GM12878 (cell line): ENCODE measurements around the gene CD96. TPM values are rescaled to one million over a fixed set of nuclear protein-coding genes. Genes with fewer than 3 reads are reported as not detected.

ENCODE experiments used
- ATAC-seq: fragments of 200-7000 bp; cut with Tn5 transposase; 3 replicates; pipeline ENCODE4 v1.9.1; 2020; ENCODE audit warnings: mild to moderate bottlenecking, moderate library complexity
- BruUV-seq: library from RNA; stranded (reverse); fragments of 400-500 nt; replicated peaks from 2 replicates; lab custom pipeline; 2021; lab: Mats Ljungman, UMichigan
- CTCF ChIA-PET: fragments of 300-600 bp; sonication (Branson Sonifier 250); formaldehyde crosslinking; extraction: SDS; loops from one replicate; lab custom pipeline; 2021; ENCODE audit warnings: inconsistent platforms; lab: Yijun Ruan, JAX
- POLR2A ChIA-PET: fragments of 350-600 bp; formaldehyde crosslinking; extraction: SDS; loops from one replicate; lab custom pipeline; 2021; ENCODE audit warnings: inconsistent platforms; lab: Charles Lee
- RAD21 ChIA-PET: fragments of 300-600 bp; sonication (Branson Sonifier 250); formaldehyde crosslinking; loops from one replicate; lab custom pipeline; 2023; ENCODE audit warnings: antibody characterized with exemption; ENCODE audit not compliant: unreplicated experiment; lab: Charles Lee
- SMC1A ChIA-PET: fragments of 300-600 bp; sonication (Branson Sonifier 250); formaldehyde crosslinking; loops from one replicate; lab custom pipeline; 2023; ENCODE audit not compliant: unreplicated experiment, uncharacterized antibody; lab: Charles Lee
- DNase-seq: peaks from one replicate; pipeline ENCODE4 v3.0.0-alpha.2; 2011; ENCODE audit warnings: low read depth, low spot score
- FAIRE-seq: peaks from 3 replicates; lab custom pipeline; 2011; peaks lifted over from hg19 to GRCh38; lab: Jason Lieb, UNC
- H2AFZ ChIP-seq: 2 replicates; pipeline ENCODE4 v1.6.0; 2011; ENCODE audit warnings: low read depth, low read length, control low read depth; ENCODE audit not compliant: control insufficient read depth
- H3K27ac ChIP-seq: 2 replicates; pipeline ENCODE4 v1.5.1; 2011; ENCODE audit warnings: control low read depth; ENCODE audit not compliant: control insufficient read depth, insufficient read depth
- H3K27me3 ChIP-seq, 2 experiments: replicated peaks in 1 of 2; 2 replicates each; pipeline versions ENCODE4 v1.6.0 to v1.6.1; 2011; ENCODE audit warnings: low read length in 1 of 2; ENCODE audit not compliant: control insufficient read depth in 2 of 2, insufficient read depth in 2 of 2
- H3K36me3 ChIP-seq, 2 experiments: 2 replicates each; pipeline ENCODE4 v1.5.1; 2011; ENCODE audit warnings: low read length in 1 of 2; ENCODE audit not compliant: control insufficient read depth in 2 of 2, insufficient read depth in 2 of 2
- H3K4me1 ChIP-seq: 2 replicates; pipeline ENCODE4 v1.6.1; 2011; ENCODE audit warnings: mild to moderate bottlenecking, low read length, moderate library complexity, mixed read lengths; ENCODE audit not compliant: control insufficient read depth, insufficient read depth
- H3K4me2 ChIP-seq: 2 replicates; pipeline ENCODE4 v1.6.0; 2011; ENCODE audit warnings: control low read depth; ENCODE audit not compliant: control insufficient read depth, insufficient read depth
- H3K4me3 ChIP-seq: fragments of 200-600 bp; sonication (generic); 2 replicates; pipeline ENCODE4 v1.5.1; 2016
- H3K79me2 ChIP-seq: 2 replicates; pipeline ENCODE4 v1.6.0; 2011; ENCODE audit warnings: low read length; ENCODE audit not compliant: control insufficient read depth, insufficient read depth
- H3K9ac ChIP-seq: 2 replicates; pipeline ENCODE4 v1.8.0; 2011; ENCODE audit warnings: low read length, control low read depth, mixed read lengths; ENCODE audit not compliant: control insufficient read depth, insufficient read depth
- H3K9me3 ChIP-seq: replicated peaks from 3 replicates; pipeline ENCODE4 v1.5.1; 2011; ENCODE audit warnings: mild to moderate bottlenecking, low read length; ENCODE audit not compliant: control insufficient read depth, insufficient read depth
- H4K20me1 ChIP-seq: 2 replicates; pipeline ENCODE4 v1.6.0; 2011; ENCODE audit not compliant: control insufficient read depth, insufficient read depth
- CTCF ChIP-seq, 3 experiments: IDR thresholded peaks in 2 of 3; conservative IDR thresholded peaks in 1 of 3; 2 replicates each; pipeline ENCODE4 v1.5.1; 2011; ENCODE audit warnings: low read depth in 3 of 3, low read length in 3 of 3, mild to moderate bottlenecking in 3 of 3, control low read depth in 2 of 3, moderate library complexity in 2 of 3, inconsistent platforms in 1 of 3, mixed read lengths in 1 of 3; ENCODE audit not compliant: control insufficient read depth in 2 of 3, insufficient read depth in 1 of 3; ENCODE audit errors: extremely low read depth in 1 of 3
- GATAD2B ChIP-seq: fragments of 450-650 bp; conservative IDR thresholded peaks from 2 replicates; pipeline ENCODE4 v1.6.1; 2017; ENCODE audit warnings: low read depth, mild to moderate bottlenecking, moderate library complexity
- RAD21 ChIP-seq: IDR thresholded peaks from 2 replicates; pipeline ENCODE4 v1.6.1; 2011; ENCODE audit warnings: mild to moderate bottlenecking, low read depth, low read length, moderate library complexity; ENCODE audit not compliant: insufficient read depth
- SMC3 ChIP-seq: IDR thresholded peaks from 2 replicates; pipeline ENCODE4 v1.6.1; 2011; ENCODE audit warnings: low read length, improper control_type of control experiment, borderline replicate concordance
- WGBS: methylation state at CpG from one replicate; pipeline ENCODE4 v1.1.6; 2016; ENCODE audit warnings: low lambda C conversion rate; ENCODE audit not compliant: insufficient replicate concordance, insufficient coverage; ENCODE audit errors: missing lambda C conversion rate; 5-methylcytosine and 5-hydroxymethylcytosine counted together
- in situ Hi-C: fragments of 300-500 bp; cut with MboI; formaldehyde crosslinking; loops from 9 replicates; pipeline ENCODE4 v1.14.3; 2018; ENCODE audit warnings: mixed read lengths
- intact Hi-C: fragments of 100-400 bp; cut with micrococcal nuclease; formaldehyde crosslinking; loops from one replicate; pipeline ENCODE4 v1.14.2; 2022; ENCODE audit not compliant: unreplicated experiment
- polyA plus RNA-seq, 11 experiments: library from polyadenylated mRNA; depleted of rRNA in 4 of 11; unstranded in 6 of 11; stranded (reverse) in 5 of 11; fragments of >200 nt; fragmentation: Nextera tagmentation in 4 of 11; fragmentation: Illumina TruSeq in 1 of 11; extraction: Ambion mirVana in 4 of 11; extraction: Trizol in 1 of 11; gene quantifications; 1 replicate in 1 of 11; 2 replicates in 10 of 11; pipeline versions ENCODE4 v1.2.1 to v1.2.3, GENCODE V29; 2011 to 2016; ENCODE audit warnings: inconsistent platforms in 2 of 11, missing spikeins in 2 of 11, low read depth in 1 of 11
- total RNA-seq, 4 experiments: library from RNA; depleted of rRNA in 3 of 4; stranded (reverse); fragments of >200 nt in 3 of 4; fragmentation: Illumina TruSeq in 1 of 4; extraction: Trizol in 1 of 4; gene quantifications; 2 replicates each; pipeline versions ENCODE4 v1.2.1 to v1.2.3, GENCODE V29; 2013 to 2021

Gene CD96
- total and polyA plus RNA-seq, 10 of the 15 experiments (the other 5 are each of a cell fraction or from before 2014, with no cell fraction given) = 0.13 to 10.1 (median 0.47) TPM

GRCh38 chr3:111577798-111578685 lies 36.0 kb downstream of the CD96 start:
- no TSS peak for BruUV-seq
- no peak overlapping the region for H3K4me2 ChIP-seq
- no peaks in the 10 kb centered on the region for H3K9me3 ChIP-seq
- no peaks in the 10 kb centered on the region for H3K79me2 ChIP-seq
- POLR2A ChIA-PET = interaction anchor here (0.6 to 0.7 kb wide), 2 partner anchors 91 to 104 kb away, joined by 3 read pairs; no protein-coding TSS in a partner anchor
- SMC1A ChIA-PET = interaction anchor here (0.6 to 4.1 kb wide), 21 partner anchors 9 to 436 kb away, joined by 3 to 41 read pairs (median 5); partner anchors contain the start of gene ZBED2
- FAIRE-seq (peak; percentile 81), DNase-seq (peak; percentile 39), ATAC-seq (peak; percentile 94)
- no peak for TF ChIP-seq GATAD2B
- TF ChIP-seq CTCF (IDR thresholded peaks at IDR 0.05 in 2 of 3, conservative IDR thresholded peaks at IDR 0.05 in 1 of 3; ENCODE audit: control insufficient read depth in 2 of 3, extremely low read depth in 1 of 3, insufficient read depth in 1 of 3, low read depth in 3 of 3, low read length in 3 of 3) = peak; percentile 33 to 58 (median 34); a peak in 5 of 6 replicates
- peak; percentile 41; the same call in 1 of the 2 replicates for TF ChIP-seq SMC3
- peak; percentile 58 for TF ChIP-seq RAD21
- H3K27me3 ChIP-seq = no peaks in the 10 kb centered on the region; a peak in 1 of 4 replicates
- CTCF ChIA-PET = interaction anchor here (0.6 to 3.1 kb wide), 26 partner anchors 8 to 1113 kb away, joined by 3 to 61 read pairs (median 5); partner anchors contain the start of gene ZBED2
- no peak overlapping the region for H3K4me3 ChIP-seq
- no peaks in the 10 kb centered on the region for H3K4me1 ChIP-seq
- no peaks in the 10 kb centered on the region for H3K36me3 ChIP-seq
- WGBS = 19% methylated on average over 4 of the region's 4 CpGs
- no peaks in the 10 kb centered on the region for H4K20me1 ChIP-seq
- no peak overlapping the region for H3K27ac ChIP-seq
- intact Hi-C loops = loop anchor here (1.0 to 2.0 kb wide), 4 partner anchors 38 to 389 kb away; no protein-coding TSS in a partner anchor
- RAD21 ChIA-PET = interaction anchor here (0.6 to 3.0 kb wide), 20 partner anchors 12 to 434 kb away, joined by 3 to 45 read pairs (median 4); partner anchors contain the start of gene ZBED2
- no peak overlapping the region for H2AFZ ChIP-seq
- in situ Hi-C loops = loop anchor here (10.0 kb wide), 1 partner anchor 397 kb away; the partner anchor contains the start of gene ABHD10
- no peak overlapping the region for H3K9ac ChIP-seq
